Measurements from ENCODE around the gene C2orf66.

C2orf66 gene

DNA sequence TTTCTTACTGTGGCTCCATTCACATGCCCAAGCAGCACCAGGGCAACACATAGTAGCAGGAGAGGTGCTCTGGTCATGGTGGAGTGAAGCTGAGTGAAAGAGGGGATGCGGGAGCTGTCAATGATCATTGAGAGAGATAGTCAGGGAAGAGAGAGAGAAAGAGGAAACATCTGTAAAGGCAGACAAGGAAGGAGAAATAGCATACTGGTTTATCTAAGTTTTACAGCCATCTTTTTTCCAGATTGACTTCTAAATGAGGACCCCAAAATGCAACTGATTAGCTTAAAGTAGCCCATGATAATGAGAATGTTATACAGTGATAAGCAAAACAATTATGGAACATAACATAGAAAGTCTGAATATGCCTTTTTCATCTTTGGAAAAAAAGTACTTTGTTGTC, at the start of gene C2orf66:
TSS of gene C2orf66 (minus strand) at position 96 of the 400 bp plus-strand sequence. CDS start at position 77, 19 bp downstream.
- DNase-seq (ENCODE audit: low read depth), result no peak

DNA sequence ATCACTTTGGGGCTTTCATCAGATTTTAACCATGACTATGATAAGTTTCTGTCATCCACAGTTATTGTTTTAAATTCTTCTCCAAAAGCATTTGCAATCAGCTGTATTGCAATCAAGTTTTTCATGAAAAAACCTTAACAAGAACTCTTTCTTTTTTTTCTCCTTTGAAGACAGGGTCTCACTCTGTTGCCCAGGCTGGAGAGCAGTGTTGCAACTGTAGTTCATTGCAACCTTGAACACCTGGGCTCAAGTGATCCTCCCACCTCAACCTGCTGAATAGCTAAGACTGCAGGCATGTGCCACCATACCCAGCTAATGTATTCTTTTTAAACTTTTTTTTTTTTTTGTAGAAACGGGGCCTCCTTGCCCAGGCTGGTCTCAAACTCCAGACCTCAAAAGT, 45.5 kb upstream of the C2orf66 start:
- no peak for DNase-seq (ENCODE audit: low read depth)

DNA sequence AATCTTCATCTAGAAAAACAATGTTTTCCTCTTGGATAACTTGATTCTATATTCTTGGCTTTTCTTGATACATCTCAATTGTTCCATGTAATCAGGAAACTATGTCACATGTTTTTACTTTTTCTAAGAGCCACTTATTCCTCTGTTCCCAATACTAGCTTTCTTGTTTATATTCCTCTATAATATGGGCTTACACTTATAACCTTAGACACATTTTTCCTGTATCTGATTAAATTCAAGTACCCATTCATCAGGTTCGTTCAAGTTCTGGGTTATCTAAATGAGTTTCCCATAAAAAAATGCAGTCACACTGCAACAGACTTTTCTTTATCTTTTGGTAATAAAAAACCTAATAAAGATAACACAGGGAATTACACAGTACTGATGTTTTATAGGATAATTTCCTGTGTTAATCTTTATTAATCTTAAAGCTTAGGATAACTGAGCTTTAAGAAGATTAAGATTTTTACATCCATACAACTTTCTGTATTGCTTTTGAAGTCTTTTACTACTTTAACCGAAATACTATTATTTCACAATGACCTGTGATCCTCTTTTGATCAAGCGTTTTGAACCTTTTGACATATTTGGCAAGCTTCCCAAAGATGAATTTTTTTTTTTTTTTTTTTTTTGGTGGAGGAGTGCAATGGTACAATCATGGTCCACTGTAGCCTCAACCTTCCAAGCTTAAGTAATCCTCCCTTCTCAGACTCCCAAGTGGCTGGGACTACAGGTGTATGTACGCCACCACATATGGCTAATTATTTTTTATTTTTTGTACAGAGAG, 44.3 kb upstream of the C2orf66 start:
- no peak for DNase-seq (ENCODE audit: low read depth)

DNA sequence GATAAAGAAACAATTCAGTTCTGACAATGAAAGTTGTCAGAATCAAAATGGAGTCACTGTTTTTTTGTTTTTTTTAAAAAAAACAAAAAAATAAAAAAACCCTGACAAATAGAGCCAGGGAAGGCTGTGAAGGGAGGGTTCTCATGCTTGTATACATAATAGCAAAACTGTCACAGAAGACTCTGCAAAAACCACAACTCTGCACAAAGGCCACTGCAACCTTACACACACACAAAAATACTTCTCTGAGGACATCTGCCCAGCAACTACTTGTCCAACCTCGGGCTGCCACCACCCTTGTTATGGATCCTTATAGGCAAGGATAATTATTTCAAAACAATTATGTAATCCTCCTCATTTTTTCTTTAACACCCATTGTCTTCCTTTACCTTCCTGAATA, 41.9 kb upstream of the C2orf66 start:
- DNase-seq (ENCODE audit: low read depth), result no peak

DNA sequence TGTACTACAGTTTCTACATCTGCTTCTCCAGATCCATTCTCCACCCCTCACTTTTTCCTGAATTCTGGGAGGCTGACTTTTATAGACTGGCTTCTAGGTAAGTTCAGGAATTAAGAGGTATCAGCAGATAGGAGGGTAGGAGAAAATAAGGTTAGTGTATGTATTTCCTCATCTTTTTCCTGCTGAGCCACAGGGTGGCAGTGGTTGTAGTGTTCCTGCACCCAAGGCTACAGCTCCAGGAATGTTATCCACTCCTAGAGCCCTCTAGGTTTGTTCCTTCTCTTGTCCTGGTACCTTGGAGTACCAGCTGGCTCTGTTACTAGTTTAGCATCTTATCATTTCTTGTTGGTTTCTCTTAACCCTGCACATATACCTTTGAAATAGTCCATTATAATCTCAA, 40.7 kb upstream of the C2orf66 start:
- peak; percentile 8 for DNase-seq (ENCODE audit: low read depth)

DNA sequence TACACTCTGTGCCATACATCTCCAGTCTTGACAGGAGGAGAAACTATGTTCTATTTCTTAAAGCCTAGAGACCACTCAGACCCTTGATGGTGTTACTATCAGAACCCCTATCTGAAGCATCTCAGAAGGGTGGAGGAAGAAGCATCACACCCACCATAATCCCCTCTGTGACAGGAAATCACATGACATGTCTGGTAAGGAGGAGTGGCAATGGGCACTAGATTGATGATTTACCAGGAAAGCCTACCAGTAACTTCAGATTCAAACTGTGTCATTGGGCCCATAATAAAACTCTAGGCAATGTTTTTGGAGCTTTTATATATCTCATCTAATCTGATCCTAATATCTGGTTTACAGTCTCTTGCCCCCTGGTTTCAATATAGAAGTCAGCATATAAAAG, 37.1 kb upstream of the C2orf66 start:
- no peak for DNase-seq (ENCODE audit: low read depth)

DNA sequence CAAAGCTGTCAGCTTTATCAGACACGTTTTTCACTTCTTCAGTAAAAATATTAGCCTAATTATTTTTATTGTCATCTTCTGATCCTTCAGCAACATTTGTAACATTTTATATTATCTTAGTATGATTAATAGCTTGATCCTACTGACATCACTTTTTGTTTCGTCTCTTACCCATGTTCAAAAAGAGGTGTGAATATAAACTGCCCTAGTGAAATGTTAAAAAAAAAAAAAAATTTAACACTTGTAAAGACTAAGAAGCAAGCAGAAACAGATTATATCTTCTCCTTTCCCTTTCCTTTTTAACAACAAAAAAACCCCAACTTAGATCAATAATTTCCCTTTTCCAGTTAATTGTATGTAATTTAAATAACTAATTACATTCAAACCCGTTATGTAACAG, 36.2 kb upstream of the C2orf66 start:
- no peak for DNase-seq (ENCODE audit: low read depth)

DNA sequence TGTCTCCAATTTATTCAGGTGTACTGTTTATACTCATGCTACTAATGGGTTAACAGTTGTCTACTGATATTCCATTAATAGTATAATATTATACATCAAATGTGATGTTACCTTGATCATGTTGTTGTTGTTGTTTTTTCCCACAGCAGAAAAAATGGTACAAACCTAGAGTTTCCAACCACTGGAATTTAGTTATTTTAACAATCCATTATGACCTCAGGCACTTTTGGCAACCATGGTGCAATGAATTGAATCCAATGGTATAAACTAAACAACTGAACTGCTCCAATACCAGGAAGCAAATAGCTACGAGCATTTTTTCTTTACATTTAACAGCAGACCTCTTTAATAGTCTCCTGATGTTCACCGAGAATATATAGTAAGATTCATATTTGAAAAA, 31.0 kb upstream of the C2orf66 start:
- DNase-seq (ENCODE audit: low read depth), result no peak

DNA sequence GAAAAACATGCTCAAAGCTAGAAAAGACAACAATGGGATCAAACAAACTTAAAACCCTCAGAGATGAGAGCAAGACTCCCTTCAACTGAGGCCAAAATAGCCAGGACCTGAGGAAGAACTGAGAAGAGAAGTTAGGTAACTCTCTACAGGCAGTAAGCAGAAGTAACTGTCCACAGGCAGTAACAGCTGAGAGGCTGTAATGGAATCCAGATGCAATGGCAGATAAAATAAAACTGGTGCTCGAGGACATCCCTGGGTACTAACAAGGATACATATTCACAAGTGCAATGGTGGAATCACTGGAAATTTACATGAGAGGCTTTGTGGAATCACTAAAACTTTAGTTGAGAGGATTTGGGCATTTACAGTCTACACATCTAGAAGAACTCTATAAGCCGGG, 30.4 kb upstream of the C2orf66 start:
- no peak for DNase-seq (ENCODE audit: low read depth)

DNA sequence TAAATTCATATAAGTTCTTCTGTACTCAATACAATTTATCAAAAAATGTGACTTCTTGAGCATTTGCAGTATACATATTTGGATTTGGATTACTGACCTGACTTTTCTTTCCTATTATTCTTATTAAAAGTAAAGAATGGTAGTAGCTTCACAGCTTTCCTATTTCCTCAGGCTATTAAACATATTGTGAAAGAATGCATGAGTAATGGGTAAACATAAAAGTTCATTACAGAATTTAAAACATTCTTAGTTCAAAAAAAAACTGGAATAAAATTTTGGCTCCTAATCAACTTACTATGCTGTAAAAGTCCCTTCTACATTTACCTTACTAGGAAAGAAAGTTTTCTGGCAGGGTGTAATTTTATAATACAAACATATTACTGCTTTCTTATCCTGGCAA, 27.3 kb upstream of the C2orf66 start:
- DNase-seq (ENCODE audit: low read depth), result peak; percentile 13

DNA sequence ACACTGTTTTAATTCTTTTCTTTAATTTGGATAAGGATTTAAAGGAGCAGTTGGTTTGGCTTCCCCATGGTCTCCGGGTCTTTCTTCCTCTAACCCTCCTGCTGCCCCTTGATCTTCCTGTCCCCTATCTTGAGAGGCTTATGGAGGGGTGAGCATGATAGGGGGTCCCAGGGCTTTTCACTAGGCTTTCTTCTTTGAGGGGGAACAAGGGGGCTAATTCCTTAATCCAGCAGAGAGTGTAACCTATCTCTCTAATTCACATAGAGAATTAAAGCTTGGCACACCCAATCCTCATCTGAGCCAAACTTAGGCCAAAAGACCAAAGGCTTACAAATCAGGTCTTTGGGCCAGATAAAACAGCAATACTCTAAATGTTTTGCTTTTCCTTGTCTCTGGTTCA, 21.5 kb upstream of the C2orf66 start:
- no peak for DNase-seq (ENCODE audit: low read depth)

DNA sequence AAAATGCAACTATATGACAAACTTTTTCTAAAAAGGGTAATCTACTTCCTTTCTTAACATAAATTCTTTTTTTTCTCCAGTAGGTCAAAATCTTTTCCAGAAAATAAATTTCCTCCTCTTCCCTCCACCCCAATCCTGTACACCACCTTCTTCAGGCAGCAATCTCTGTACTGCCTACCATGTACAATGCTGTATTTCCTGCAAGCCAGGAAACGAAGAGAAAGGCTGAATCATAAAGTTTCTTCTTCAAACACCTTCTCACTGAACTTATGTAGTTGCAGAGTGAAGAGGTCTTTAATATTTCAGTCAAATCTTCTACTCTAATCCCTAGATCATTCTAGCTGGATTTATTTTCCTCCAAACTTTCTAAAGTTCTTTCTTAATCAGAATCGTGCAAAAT, 18.2 kb upstream of the C2orf66 start:
- DNase-seq (ENCODE audit: low read depth), result no peak

DNA sequence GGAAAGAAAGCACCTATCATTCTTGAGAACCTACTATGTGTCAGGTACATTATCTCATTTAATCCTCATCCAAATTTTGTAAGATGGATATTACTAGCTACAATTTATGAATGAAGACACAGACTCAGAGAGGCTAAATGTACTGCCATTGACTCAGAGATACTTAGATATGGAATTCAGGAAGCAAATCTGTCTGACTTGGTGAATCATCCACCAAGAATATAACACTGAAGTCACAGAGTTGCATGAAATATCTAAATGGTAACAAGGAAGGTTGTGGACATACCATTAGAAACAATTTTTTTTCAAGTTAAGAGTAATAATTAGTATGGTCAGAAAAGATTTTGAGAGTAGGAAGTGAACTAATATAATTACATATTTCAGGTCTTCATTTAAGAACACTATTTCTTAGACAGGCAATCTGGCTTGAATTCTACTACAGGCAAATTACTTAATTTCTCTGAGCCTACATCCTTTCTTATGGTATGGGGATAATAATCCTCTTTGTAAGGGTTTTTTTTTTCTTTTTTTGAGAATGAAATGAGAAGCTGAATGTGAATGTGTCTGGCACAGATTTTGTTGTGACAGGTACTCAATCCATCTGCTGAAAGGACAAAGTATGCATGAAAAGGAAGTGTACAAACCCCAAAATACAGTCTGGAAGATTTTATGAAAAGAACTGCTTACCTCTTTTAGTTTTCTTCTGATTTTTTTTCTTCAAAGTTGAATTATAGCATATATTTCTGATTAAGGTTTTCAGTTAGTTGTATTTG, 14.8 kb upstream of the C2orf66 start:
- DNase-seq (ENCODE audit: low read depth), result peak; percentile 46

DNA sequence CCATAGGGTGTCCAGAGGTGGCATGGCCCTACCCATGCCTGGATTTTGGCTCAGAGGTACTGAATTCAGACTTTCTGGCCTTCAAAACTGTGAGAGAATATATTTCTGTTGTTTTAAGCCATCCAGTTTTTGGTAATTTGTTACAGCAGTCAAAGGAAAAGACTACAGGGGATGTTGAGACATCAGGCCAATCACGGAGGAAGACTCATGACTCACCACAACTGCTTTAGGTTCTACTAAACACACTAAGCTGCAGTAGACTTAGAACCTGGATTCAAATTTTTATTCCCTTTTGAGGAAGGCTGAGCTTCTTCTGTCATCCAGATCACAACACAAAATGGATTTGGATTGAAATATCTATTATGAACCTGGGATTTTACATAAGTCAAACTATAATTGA, 12.0 kb upstream of the C2orf66 start:
- no peak for DNase-seq (ENCODE audit: low read depth)

DNA sequence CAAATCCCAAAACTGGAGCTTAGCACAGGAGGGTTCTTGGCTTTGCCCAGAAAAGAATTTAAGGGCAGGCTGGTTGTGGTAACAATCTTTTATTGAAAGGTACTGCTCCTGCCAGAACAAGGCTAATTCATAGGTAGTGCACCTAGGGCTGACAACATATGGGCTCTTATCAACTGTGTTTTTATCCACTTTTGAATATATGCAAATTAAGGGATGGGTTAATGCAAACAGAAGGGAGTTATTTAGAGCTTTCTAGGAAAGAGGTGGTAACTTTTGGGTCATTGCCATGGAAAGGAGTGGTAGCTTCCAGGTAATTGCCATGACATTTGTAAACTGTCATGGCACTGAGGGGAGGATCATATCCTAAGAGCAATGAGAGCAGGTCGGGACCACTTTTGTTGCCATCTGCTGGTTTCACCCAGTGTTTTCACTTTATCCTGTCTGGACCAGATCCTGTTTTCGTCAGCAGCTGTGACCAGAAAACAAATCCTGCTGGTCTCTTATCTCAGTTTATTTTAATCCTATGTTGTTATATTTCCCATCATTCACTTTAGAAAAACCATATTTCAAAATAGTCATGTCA, 981 bp downstream of the C2orf66 start:
- DNase-seq (ENCODE audit: low read depth), result no peak

DNA sequence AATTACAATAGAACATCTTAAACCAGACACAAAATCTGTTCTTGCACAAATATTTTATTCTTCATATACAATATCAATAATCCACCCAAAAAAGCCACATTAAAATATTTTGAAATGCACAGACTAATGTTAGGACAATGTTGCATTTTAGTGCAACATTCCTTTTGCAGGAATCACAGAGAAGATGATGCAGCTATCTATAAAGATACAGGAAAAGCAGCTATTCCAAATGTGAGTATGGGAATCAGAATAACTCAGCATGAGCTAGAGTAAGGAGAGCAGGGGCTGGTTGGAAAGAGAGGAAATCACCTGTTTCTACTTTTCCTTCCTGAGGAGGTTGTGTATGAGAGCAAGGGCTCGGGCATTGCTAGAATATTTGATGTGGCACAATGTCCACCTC, 4.8 kb downstream of the C2orf66 start:
- no peak for DNase-seq (ENCODE audit: low read depth)

DNA sequence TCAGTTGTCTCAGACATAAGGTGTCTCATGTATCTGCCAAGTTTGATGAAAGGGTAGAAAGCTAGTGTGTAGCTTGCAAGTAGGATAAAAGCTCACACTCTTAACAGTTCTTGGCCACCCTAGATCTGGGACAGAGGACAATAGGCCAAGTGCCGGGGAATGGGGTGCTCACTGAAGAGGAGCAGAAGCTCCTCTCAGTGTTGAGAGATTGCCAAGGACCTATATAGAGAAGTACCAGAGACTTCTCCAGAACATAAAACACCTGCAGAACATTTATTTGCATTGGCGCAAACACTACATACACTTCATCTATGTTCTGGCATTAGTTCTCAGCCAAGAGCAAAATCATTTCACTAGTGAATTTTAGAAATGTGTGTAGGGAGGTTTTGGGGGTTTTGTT, 6.8 kb downstream of the C2orf66 start:
- no peak for DNase-seq (ENCODE audit: low read depth)

DNA sequence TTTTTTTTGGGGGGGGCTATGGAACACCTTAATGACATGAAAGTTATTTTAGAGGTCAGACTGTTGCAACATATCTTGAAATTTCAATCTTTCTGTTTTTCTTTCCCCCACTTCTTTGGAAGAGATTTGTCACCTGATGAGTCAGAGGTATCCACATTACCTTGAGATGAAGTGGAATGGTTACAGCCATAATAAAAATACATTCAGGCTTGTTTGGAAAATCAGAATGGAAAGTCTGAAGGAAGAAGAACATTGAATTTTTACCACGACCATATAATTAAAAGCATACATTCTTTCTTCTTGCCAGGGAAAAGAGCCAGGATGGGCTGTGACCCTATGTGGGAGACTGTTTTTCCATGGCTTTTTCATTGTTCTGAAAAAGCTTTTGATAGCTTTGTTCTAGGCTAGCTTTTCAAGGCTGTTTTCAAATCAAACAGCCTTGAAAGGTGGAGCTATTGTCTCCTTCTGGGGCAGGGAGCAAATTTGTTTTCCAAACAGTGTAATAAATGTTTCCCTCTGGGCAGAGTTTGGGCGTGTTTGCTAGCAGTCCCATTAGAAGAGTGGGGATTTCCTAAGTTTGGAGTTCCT, 7.4 kb downstream of the C2orf66 start:
- DNase-seq (ENCODE audit: low read depth), result no peak

DNA sequence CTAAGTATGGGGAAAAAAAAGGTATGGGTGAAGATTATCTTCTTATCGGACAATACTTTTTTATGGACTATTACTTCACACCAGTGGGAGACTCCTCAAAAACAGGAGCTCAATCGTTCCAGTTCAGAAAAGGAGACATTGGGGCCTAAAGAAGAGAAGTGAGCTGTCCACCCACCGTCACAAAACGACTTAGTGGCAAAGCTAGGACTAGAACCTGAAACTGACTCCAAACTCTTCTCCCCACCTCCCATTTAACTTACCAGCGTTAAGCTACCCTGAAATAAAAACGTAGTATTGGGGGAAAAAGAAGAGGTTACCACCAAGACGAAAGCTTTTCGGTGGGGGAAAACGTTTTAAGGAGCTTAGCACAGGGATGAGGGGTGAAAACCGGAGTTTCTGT, 10.2 kb downstream of the C2orf66 start:
- no peak for DNase-seq (ENCODE audit: low read depth)

DNA sequence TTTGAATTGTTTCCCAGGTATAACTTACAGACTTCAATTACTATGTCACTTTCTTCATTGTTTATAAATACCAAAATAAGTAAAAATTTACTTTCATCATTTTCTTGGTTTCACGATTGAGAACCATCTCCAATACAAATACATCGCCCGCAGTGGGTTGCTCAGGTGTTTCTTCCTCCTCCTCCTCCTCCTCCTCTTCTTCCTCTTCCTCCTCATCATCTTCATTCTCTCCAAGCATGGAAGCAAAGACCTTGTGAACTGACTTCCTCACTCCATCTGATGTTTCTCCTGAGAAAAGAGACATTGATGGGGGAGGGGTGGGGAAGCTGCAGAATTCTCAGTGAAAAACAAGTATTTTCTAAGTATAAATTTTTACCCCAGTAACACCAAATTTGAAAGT, 16.3 kb downstream of the C2orf66 start:
- DNase-seq (ENCODE audit: low read depth), result no peak

DNA sequence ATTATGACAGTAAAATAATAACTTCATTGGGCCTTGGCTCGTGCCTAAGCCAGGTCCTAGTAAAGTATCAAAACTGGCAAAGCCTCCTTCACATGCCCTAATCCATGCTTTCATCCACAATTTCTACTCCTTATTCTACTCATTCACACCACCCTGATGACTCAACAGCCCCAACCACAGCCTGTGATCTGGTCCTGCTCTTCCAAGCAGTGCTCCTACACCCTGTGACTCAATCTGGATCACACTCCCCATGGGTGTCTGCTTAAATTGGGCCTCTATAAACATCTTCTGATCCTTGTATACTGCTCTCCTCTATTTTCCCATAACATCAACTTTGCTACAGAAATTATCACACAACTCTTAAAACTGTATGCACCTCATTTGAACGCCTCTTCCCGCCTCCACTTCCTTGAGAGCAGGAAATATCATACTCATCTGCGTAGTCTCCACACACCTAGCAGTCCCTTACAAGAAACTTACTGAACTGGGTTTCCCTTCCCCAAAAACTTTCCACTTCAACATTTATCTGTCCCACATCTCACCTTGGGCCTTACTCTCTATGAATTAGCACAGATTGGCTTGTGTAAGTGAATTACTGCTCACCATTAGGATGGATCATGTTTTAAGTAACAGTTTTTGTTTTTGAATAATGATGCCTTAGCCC, 25.6 kb downstream of the C2orf66 start:
- DNase-seq (ENCODE audit: low read depth), result no peak

DNA sequence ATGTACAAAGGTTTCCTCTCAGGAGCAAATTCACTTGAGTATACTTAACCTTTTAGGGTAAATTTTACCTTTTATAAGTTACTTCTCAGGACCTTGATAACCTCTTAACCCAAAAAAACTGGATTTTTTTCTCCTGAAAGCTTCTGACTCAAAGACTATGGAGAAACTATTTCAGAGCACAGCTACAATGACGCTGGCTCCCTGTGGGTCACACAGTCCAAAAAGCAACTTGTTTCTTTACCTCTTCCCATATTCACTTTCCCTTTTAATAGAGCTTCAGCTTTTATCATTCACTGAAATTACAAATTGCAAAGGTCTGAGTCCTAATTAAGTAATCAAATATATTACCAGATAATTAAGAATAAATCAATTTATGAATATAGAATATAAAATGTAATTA, 42.1 kb downstream of the C2orf66 start:
- DNase-seq (ENCODE audit: low read depth), result no peak

DNA sequence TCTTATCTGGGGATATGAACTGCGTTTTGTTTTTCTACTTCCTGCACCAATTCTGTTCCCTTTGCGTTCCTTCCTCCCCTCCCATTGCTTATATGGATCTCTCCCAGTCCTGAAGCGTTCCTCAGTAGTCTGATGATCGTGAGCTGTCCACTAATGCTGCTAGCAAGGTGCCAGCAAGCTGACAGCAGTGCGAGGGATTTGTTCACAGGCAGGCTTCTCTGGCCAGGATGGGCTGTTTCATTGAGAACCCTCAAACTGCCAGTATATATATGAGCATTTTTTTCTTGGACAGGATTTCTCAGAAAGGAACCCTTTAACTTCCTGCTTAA, 49.8 kb downstream of the C2orf66 start:
- DNase-seq (ENCODE audit: low read depth), result no peak
